Measurements from ENCODE around the gene BCL2. TPM values are rescaled to one million over a fixed set of nuclear protein-coding genes. Genes with fewer than 3 reads are reported as not detected.
"Not testable (repeated sequence)": the region's sequence is repeated elsewhere in the genome, so short reads cannot be mapped to it uniquely, and the experiment has no call there.

The BCL2 gene
- total RNA-seq, 1 experiment from 2014 or later: 2.6 TPM

DNA sequence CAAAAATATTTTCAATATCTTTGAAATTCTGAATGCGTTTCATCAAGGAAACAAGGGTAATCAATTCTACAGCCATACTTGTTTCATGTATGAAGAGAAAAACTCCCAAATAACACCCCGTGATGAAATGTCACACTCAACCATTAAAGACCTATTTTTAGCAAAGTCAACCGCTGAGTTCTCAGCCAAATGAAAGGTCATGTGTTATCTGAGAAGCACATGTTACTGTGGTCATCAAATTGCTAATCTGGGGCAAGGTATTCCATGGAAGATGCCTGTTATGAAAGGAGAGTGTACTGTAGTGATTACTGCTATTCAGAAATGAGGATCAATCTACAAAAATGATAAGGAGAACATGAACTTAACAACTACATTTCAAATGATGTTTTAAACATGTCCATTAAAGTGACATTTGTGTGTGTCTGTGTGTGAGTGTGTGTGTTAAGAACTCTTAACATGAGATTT lies 126.7 kb downstream of the BCL2 start (continued):
- TF ChIP-seq, protein P1, sequence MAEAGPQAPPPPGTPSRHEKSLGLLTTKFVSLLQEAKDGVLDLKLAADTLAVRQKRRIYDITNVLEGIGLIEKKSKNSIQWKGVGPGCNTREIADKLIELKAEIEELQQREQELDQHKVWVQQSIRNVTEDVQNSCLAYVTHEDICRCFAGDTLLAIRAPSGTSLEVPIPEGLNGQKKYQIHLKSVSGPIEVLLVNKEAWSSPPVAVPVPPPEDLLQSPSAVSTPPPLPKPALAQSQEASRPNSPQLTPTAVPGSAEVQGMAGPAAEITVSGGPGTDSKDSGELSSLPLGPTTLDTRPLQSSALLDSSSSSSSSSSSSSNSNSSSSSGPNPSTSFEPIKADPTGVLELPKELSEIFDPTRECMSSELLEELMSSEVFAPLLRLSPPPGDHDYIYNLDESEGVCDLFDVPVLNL (CRISPR knock-in tag; IDR thresholded peaks at IDR 0.05; ENCODE audit: borderline replicate concordance, low read depth): no peak
- TF ChIP-seq ZNF396 (CRISPR knock-in tag; IDR thresholded peaks at IDR 0.05; ENCODE audit: borderline replicate concordance) (no peak), SMAD3 (CRISPR knock-in tag; IDR thresholded peaks at IDR 0.05; ENCODE audit: borderline replicate concordance) (no peak)
- TF ChIP-seq, protein P2, sequence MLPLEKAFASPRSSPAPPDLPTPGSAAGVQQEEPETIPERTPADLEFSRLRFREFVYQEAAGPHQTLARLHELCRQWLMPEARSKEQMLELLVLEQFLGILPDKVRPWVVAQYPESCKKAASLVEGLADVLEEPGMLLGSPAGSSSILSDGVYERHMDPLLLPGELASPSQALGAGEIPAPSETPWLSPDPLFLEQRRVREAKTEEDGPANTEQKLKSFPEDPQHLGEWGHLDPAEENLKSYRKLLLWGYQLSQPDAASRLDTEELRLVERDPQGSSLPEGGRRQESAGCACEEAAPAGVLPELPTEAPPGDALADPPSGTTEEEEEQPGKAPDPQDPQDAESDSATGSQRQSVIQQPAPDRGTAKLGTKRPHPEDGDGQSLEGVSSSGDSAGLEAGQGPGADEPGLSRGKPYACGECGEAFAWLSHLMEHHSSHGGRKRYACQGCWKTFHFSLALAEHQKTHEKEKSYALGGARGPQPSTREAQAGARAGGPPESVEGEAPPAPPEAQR (CRISPR knock-in tag; IDR thresholded peaks at IDR 0.05): no peak

DNA sequence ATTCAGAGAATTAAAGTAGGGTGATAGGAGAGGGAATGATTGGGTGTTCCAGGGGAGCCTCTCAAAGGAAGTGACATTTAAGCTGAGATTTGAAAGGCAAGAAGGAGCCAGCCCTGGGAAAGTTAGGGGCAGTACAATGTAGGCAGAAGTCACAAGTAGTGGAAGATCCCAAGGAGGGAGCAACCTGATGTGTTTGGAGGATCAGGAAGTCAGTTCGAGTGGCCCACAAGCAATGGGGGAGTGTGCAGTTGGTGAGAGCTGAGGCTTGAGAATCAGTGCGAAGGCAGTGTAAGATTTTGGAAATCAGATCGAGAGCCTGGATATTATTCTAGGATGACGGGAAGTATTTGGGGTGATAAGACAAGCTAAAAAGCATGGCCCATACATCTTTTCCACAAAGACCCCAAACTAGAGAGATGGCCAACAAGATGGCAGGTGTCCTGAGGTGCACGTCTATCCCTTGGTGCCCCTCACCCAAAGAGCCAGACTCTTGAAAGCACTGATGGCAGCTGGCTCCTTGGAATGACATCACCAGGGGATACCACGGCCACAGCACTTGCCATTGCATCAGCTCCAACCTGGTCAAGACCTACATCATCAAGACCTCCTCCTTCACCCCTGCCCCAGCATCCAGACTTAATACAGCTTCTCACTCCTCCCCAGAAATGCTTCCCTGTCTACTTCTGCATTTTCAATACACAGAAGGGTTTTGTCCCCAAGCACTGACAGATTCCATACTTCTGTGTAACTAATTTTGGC lies 127.3 kb downstream of the BCL2 start:
- CTCF ChIA-PET: interaction anchor here (1.1 kb wide), 1 partner anchor 170 kb away, joined by 3 read pairs; no protein-coding TSS in a partner anchor
- DNase-seq (ENCODE audit: low spot score) (no peak), ATAC-seq (no peak)
- peaks cover 4% of the 10 kb centered on the region for H3K9me3 Mint-ChIP-seq
- H3K27ac Mint-ChIP-seq: no peak overlapping the region
- H3K4me1 Mint-ChIP-seq: peaks cover 3% of the 10 kb centered on the region; the same call in 1 of the 2 replicates
- no peak overlapping the region for H3K4me3 Mint-ChIP-seq
- H3K27me3 Mint-ChIP-seq (ENCODE audit: low read depth): no peaks in the 10 kb centered on the region
- POLR2A ChIA-PET: no interaction called here
- TF ChIP-seq, protein P3, sequence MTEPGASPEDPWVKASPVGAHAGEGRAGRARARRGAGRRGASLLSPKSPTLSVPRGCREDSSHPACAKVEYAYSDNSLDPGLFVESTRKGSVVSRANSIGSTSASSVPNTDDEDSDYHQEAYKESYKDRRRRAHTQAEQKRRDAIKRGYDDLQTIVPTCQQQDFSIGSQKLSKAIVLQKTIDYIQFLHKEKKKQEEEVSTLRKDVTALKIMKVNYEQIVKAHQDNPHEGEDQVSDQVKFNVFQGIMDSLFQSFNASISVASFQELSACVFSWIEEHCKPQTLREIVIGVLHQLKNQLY (CRISPR knock-in tag; IDR thresholded peaks at IDR 0.05): no peak
- H3K36me3 Mint-ChIP-seq: no peaks in the 10 kb centered on the region

DNA sequence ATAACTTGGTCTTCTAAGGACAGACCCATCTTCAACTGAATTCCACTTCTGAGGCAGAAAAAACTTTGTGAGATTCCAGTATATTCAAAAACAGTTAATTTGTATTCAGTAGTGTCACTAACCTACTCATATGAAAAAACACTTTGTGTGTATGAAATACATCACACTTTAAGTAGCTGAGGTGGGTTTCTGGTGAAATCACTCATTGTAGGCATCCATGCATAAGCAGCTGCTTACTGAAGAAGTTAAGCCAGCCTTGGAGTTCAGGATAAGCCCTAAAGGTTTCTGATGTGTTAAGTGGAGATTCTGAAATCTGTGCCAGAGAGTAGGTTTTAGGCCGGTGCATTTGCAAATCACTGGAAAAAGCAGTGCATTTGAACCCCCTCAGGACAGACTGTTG lies 128.2 kb downstream of the BCL2 start:
- DNase-seq (ENCODE audit: low spot score): no peak
- TF ChIP-seq, protein P2 (CRISPR knock-in tag; IDR thresholded peaks at IDR 0.05): no peak
- Mint-ChIP-seq H3K27me3 (ENCODE audit: low read depth) (no peaks in the 10 kb centered on the region), H3K27ac (no peak overlapping the region), H3K9me3 (peaks cover 4% of the 10 kb centered on the region), H3K4me1 (peaks cover 3% of the 10 kb centered on the region; the same call in 1 of the 2 replicates), H3K4me3 (no peak overlapping the region), H3K36me3 (no peaks in the 10 kb centered on the region)
- POLR2A ChIA-PET: no interaction called here
- CTCF ChIA-PET: interaction anchor here (1.1 kb wide), 1 partner anchor 169 kb away, joined by 3 read pairs; no protein-coding TSS in a partner anchor
- no peak for ATAC-seq

DNA sequence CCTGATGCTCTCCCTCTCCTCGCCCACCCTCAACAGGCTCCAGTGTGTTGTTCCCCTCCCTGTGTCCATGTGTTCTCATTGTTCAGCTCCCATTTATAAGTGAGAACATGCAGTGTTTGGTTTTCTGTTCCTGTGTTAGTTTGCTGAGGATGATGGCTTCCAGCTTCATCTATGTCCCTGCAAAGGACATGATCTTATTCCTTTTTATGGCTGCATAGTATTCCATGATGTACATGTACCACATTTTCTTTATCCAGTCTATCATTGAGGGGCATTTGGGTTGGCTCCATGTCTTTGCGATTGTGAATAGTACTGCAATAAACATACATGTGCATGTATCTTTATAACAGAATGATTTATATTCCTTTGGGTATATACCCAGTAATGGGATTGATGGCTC lies 128.7 kb downstream of the BCL2 start:
- H3K4me1 Mint-ChIP-seq; DNase-seq (ENCODE audit: low spot score); H3K9me3 Mint-ChIP-seq; POLR2A ChIA-PET; ATAC-seq; H3K27ac Mint-ChIP-seq; H3K36me3 Mint-ChIP-seq; H3K27me3 Mint-ChIP-seq (ENCODE audit: low read depth); H3K4me3 Mint-ChIP-seq: not testable (repeated sequence)
- CTCF ChIA-PET: interaction anchor here (1.1 kb wide), 1 partner anchor 169 kb away, joined by 3 read pairs; no protein-coding TSS in a partner anchor

DNA sequence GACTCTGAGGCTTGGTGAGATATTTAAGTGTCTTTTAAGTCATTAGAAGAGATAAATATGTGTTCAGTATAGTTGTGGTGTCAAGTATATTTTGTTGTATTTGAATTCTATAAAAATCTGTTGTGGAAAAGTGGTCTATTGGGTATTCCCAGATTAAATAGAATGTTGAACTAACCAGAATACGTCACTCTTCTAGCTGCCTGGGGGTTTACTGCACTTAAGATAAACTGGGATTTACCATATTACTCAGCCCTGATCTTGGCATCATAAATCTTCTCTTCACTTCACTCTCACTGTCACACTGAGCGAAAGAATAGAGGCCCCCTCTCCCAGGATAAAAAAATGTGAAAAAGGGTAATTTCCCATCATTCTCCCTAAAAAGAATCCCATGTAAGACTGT lies 129.8 kb downstream of the BCL2 start:
- ChIA-PET CTCF (no interaction called here), POLR2A (no interaction called here)
- Mint-ChIP-seq H3K4me3 (no peak overlapping the region), H3K9me3 (peaks cover 4% of the 10 kb centered on the region), H3K27me3 (ENCODE audit: low read depth) (no peaks in the 10 kb centered on the region), H3K27ac (no peak overlapping the region), H3K4me1 (peaks cover 3% of the 10 kb centered on the region; the same call in 1 of the 2 replicates), H3K36me3 (no peaks in the 10 kb centered on the region)
- no peak for ATAC-seq
- no peak for DNase-seq (ENCODE audit: low spot score)
- TF ChIP-seq SMAD3 (CRISPR knock-in tag; IDR thresholded peaks at IDR 0.05; ENCODE audit: borderline replicate concordance) (no peak), IRF2 (CRISPR knock-in tag; IDR thresholded peaks at IDR 0.05; ENCODE audit: borderline replicate concordance, low read depth) (no peak), KAT7 (CRISPR knock-in tag; IDR thresholded peaks at IDR 0.05; ENCODE audit: borderline replicate concordance) (no peak), MYBL2 (CRISPR knock-in tag; IDR thresholded peaks at IDR 0.05) (no peak), JAZF1 (CRISPR knock-in tag; IDR thresholded peaks at IDR 0.05) (no peak), ZNF416 (CRISPR knock-in tag; IDR thresholded peaks at IDR 0.05) (no peak), ATF1 (CRISPR knock-in tag; IDR thresholded peaks at IDR 0.05) (no peak)
- TF ChIP-seq, protein P4, sequence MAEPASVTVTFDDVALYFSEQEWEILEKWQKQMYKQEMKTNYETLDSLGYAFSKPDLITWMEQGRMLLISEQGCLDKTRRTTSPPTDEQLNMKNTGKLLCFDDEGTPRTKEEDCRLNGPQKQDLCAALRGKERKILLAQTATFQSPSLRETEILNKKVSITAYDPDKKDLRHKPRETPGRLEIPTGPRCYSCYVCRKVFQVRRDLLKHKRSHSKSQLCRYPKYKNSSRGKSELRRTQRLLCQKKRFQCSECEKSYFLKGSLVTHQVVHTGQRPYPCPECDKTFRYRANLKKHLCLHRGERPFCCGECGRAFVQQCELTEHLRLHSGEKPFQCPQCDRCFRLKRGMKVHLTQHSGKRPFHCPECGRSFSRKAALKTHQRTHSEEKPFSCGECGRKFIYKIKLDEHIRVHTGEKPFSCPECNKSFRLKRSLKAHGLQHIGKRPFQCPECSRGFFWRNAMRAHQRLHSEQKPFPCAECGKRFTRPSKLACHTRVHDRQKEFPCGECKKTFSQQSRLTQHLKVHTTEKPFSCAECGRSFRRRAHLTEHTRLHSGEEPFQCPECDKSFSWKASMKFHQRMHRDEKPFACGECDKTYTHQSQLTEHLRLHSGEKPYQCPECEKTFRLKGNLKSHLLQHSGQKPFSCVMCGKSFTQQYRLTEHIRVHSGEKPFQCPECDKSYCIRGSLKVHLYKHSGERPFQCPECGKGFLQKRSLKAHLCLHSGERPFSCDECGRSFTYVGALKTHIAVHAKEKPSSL (CRISPR knock-in tag; conservative IDR thresholded peaks at IDR 0.05): no peak
- TF ChIP-seq, protein P5, sequence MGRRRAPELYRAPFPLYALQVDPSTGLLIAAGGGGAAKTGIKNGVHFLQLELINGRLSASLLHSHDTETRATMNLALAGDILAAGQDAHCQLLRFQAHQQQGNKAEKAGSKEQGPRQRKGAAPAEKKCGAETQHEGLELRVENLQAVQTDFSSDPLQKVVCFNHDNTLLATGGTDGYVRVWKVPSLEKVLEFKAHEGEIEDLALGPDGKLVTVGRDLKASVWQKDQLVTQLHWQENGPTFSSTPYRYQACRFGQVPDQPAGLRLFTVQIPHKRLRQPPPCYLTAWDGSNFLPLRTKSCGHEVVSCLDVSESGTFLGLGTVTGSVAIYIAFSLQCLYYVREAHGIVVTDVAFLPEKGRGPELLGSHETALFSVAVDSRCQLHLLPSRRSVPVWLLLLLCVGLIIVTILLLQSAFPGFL (CRISPR knock-in tag; IDR thresholded peaks at IDR 0.05; ENCODE audit: borderline replicate concordance): no peak
- TF ChIP-seq, protein P6, sequence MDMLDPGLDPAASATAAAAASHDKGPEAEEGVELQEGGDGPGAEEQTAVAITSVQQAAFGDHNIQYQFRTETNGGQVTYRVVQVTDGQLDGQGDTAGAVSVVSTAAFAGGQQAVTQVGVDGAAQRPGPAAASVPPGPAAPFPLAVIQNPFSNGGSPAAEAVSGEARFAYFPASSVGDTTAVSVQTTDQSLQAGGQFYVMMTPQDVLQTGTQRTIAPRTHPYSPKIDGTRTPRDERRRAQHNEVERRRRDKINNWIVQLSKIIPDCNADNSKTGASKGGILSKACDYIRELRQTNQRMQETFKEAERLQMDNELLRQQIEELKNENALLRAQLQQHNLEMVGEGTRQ (CRISPR knock-in tag; IDR thresholded peaks at IDR 0.05): no peak
- TF ChIP-seq, protein P7, sequence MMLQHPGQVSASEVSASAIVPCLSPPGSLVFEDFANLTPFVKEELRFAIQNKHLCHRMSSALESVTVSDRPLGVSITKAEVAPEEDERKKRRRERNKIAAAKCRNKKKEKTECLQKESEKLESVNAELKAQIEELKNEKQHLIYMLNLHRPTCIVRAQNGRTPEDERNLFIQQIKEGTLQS (CRISPR knock-in tag; conservative IDR thresholded peaks at IDR 0.05): no peak
